ENCODE data around the gene AKAP17A.
"Not testable (repeated sequence)": the region's sequence is repeated elsewhere in the genome, so short reads cannot be mapped to it uniquely, and the experiment has no call there.

The AKAP17A gene

GRCh38 chrX:1602299-1602698, 10.9 kb downstream of the AKAP17A start:
- no peak for DNase-seq (ENCODE audit: low read depth in 2 of 2)

DNA sequence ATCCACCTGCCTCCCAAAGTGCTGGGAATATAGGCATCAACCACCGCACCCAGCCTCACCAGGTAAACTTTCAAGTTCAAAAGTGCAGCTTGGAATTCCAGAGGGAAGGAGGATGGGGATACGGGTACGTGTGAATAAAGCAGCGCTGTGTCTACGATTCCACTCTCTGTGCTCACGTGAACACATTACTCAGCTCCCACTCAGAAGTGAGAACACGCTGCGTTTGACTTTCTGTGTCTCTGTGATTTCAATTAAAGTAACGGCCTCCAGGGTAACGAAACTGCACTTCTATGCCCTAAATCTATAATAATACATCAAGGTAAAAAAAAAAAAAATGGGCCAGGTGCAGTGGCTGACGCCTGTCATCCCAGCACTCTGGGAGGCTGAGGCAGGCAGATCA, 15.1 kb downstream of the AKAP17A start:
- no peak for DNase-seq (ENCODE audit: low read depth in 2 of 2)

GRCh38 chrX:1609311-1609710, 17.9 kb downstream of the AKAP17A start:
- no peak for DNase-seq (ENCODE audit: low read depth in 2 of 2)

DNA sequence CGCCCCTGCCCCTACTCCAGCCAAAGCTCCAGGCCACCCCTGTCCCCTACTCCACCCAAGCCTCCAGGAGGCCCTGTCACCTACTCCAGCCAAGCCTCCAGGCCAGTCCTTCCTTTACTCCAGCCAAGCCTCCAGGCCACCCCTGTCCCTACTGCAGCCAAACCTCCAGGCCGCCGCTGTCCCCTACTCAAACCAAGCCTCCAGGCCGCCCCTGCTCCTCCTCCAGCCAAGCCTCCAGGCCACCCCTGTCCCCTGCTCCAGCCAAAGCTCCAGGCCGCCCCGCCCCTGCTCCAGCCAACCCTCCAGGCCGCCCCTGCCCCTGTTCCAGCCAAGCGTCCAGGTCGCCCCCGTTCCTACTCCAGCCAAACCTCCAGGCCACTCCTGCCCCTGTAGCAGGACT, 18.4 kb downstream of the AKAP17A start:
- no peak for DNase-seq (ENCODE audit: low read depth in 2 of 2)

GRCh38 chrX:1610166-1610565, 18.8 kb downstream of the AKAP17A start:
- no peak for DNase-seq (ENCODE audit: low read depth in 2 of 2)

DNA sequence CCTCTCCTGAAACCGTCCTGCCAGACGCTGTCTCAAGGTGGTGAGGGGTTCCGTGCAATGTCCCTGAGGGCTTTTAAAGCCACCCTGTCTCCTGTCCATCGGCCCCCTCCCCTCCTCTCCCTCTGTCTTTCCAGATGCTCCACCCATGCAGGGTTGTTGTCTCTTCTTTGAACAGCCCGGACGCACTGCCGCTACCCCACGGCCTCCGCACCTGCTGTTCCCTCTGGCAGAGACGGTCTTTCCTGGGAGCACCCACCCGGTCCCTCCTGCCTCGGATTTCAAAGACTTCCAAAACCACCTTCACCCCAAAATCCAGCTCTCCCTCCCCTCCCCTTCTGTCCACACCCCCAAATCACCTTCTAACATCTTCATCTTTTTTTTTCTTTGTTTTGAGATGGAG, 19.3 kb downstream of the AKAP17A start:
- DNase-seq (ENCODE audit: low read depth in 2 of 2) = no peak

GRCh38 chrX:1612641-1613286, 21.4 kb downstream of the AKAP17A start:
- DNase-seq (ENCODE audit: low read depth in 2 of 2) = no peak

GRCh38 chrX:1614927-1615326, 23.5 kb downstream of the AKAP17A start, which contains the start of gene ASMT:
ASMT (plus strand) TSS chrX:1615059; CDS start chrX:1615200, 141 bp downstream.
- no peak for DNase-seq (ENCODE audit: low read depth in 2 of 2)

GRCh38 chrX:1618689-1619088, 27.3 kb downstream of the AKAP17A start:
- DNase-seq (ENCODE audit: low read depth in 2 of 2) = no peak

GRCh38 chrX:1623691-1624090, 32.3 kb downstream of the AKAP17A start:
- no peak for DNase-seq (ENCODE audit: low read depth in 2 of 2)

DNA sequence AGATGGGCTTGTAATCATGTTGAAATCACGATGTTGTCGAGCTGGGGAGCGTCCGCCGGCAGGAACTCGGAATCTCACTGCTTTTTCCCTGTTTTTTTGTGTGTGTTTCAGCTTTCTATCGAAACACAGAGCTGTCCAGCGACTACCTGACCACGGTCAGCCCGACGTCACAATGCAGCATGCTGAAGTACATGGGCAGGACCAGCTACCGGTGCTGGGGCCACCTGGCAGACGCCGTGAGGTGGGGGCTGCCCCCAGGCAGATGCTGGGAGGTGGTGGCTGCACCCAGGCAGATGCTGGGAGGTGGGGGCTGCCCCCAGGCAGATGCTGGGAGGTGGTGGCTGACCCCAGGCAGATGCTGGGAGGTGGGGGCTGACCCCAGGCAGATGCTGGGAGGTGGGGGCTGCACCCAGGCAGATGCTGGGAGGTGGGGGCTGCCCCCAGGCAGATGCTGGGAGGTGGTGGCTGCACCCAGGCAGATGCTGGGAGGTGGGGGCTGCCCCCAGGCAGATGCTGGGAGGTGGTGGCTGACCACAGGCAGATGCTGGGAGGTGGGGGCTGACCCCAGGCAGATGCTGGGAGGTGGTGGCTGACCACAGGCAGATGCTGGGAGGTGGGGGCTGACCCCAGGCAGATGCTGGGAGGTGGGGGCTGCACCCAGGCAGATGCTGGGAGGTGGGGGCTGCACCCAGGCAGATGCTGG, 32.9 kb downstream of the AKAP17A start:
- not testable (repeated sequence) for DNase-seq (ENCODE audit: low read depth in 2 of 2)

GRCh38 chrX:1624861-1625215, 33.4 kb downstream of the AKAP17A start:
- not testable (repeated sequence) for DNase-seq (ENCODE audit: low read depth in 2 of 2)

- DNase-seq (ENCODE audit: low read depth in 2 of 2) = no peak
These were observed 37.8 kb downstream of the AKAP17A start for GRCh38 chrX:1629244-1629643.

GRCh38 chrX:1646009-1646408, 54.6 kb downstream of the AKAP17A start:
- DNase-seq (ENCODE audit: low read depth in 2 of 2) = no peak

- no peak for DNase-seq (ENCODE audit: low read depth in 2 of 2)
These were observed 58.2 kb downstream of the AKAP17A start for GRCh38 chrX:1649621-1650020.

All from stimulated activated CD4-positive, alpha-beta T cell treated with anti-CD3 and anti-CD28 coated beads, Interleukin-4, amount 100 ng/mL, for 48 hours (primary cell).